ENCODE measurements around the gene GARIN5A.
A peak's percentile ranks its signal among the peaks of the same experiment; 100 is the strongest.

Gene GARIN5A

DNA sequence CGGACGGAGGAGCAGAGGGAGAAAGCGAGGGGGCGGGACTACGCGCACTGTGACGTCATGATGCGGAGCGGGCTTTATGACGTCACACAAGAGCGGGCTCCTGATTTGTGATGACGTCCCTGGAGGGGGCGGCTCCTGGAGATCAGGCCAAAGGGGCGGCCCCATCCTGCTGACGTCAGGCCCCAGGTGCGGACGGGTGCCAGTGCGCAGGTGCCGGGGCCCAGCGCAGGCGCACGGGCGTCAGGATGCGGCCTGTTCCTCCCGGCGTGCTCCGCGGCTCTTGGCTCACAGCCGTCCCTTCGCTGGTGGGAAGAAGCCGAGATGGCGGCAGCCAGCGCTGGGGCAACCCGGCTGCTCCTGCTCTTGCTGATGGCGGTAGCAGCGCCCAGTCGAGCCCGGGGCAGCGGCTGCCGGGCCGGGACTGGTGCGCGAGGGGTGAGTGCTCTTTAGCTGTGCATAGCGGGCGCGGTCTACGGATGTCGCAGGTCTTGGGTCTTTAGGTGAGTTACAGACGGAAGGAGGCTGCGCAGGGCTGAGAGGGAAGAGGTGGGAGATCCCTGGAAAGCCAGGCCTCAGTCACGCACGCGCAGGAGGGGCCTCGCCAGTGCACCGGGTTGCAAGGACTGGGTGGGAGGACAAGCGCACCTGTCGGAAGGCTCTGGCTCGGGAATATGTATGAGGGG lies at the start of gene GARIN5A, which contains the start of gene EMC10:
Gene GARIN5A (minus strand): TSS at position 625 of the 683 bp plus-strand sequence. CDS start 460 bp downstream, at position 165.
Gene EMC10 (plus strand): TSS at position 284 of the 683 bp plus-strand sequence. CDS start 38 bp downstream, at position 322.
- DNase-seq (ENCODE audit: low spot score) = peak; percentile 78

- DNase-seq (ENCODE audit: low spot score) = no peak
Measured at GRCh38 chr19:50522881-50523280, 46.2 kb upstream of the GARIN5A start.

GRCh38 chr19:50520822-50521465 lies 44.3 kb upstream of the GARIN5A start:
- DNase-seq (ENCODE audit: low spot score) = no peak

DNA sequence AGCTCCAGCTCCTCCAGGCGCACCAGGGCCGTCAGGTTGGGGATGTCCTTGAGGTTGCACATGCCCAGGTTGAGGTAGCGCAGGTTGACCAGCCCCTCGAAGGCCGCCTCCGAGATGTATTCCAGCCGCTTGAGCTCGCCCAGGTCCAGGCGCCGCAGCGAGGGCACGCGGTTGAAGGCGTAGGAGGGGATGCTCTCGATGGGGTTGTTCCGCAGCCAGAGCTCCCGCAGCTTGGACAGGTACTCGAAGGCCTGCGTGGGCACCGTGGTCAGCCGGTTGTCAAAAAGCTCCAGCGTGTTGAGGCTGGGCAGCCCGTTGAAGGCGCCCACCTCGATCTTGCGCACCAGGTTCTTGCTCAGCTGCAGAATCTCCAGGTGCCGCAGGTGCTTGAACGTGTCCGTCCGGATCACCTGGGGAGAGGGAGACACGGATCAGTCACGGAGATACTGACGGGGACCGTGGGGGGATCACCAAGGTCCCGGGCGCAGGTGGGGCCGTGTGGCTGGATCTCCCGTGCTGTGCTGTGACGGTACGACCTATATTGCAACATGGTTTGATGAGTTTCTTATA lies 42.4 kb upstream of the GARIN5A start:
- DNase-seq (ENCODE audit: low spot score) = no peak

DNA sequence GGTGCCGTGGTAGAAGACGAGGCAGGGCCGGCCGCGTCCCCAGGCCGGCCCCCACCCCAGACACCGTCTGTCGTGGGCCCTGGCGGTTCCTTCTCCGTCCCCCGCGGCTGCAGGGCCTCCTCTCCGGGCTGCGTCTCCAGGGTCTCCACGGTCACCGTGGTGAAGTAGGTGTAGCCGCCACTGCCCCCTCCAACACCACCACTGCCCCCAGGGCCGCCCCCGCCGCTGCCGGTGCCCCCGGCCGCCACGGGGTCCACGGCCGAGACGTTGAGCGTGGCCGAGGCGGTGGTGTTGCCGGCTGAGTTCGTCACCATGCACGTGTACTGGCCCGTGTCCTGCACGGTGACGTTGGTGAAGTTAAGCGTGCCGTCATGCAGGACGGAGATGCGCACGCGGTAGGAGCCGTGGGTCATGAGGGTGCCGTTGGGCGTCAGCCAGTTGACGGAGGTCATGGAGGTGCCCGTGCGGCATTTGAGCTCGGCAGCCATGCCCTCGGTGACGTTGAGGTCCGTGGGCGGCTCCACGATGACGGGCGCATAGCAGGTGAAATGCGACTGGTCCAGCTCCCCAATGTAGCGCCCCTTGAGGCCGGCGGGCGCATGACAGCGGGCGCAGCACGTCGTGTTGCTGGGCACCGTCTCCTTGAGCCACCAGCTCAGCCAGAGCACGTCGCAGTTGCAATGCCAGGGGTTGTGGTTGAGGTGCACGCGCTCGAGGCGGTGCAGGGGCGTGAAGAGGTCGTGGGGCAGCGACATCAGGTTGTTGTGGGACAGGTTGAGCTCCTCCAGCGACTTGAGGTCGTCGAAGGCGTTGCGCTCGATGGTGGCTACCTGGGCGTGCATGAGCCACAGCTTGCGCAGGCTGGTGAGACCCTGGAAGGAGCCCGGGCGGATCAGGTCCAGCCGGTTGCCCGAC lies 41.7 kb upstream of the GARIN5A start:
- no peak for DNase-seq (ENCODE audit: low spot score)

DNA sequence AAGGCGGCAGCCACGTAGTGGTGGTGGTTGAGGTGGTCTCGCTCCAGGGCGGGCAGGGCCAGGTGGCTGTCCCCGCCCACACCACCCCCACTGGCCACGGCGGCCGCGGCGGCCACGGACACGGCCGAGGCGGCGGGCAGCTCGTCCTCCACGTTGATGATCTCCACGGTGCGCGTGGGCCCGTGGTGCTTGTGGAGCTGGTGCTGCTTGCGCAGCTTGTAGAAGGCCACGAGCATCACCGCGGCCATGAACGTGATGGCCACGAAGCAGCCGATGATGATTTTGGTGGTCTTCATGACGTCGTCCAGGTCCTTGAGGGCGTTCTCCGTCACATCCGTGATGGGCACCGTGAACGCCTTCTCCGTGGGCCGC lies 41.0 kb upstream of the GARIN5A start:
- DNase-seq (ENCODE audit: low spot score) = no peak

DNA sequence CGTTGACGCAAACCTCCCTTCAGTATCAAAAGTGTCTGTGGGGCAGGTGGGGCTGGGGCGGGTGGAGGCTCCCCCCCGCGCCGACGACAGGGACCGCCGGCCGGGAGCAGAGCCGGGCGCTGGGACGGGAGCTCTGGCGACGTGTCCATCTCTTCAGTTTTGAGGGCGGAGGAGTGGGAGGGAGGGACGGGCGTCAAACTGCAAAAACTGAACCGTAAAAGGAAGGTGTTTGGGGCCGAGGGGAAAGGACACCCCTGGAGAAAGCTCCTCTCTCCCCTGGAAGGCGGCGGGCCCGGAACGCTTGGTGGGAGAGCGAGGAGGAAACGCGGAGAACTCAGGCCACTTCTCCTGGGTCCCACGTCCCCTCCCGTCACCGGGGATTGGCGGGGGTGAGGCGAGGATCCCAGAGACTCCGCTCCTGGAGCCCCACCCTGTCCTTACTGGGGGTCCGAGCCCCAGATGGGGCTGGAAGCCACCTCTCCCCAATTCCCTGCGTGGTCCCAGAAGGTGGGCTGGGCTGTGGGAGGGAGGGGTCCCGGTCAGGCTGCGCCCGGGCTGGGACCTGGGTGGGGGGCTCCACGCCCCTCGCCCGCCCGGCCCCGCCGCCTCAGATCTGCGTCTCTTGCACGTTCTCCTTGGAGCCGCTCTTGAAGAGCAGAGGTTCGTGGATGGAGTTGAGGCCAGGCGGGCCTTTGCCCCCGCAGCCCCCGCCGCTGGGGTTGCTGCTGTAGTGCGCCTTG lies 40.5 kb upstream of the GARIN5A start:
- DNase-seq (ENCODE audit: low spot score) = no peak

- DNase-seq (ENCODE audit: low spot score) = no peak
Measured at GRCh38 chr19:50516456-50516855, 39.8 kb upstream of the GARIN5A start.

- DNase-seq (ENCODE audit: low spot score) = no peak
Measured at GRCh38 chr19:50515168-50515561, 38.5 kb upstream of the GARIN5A start.

DNA sequence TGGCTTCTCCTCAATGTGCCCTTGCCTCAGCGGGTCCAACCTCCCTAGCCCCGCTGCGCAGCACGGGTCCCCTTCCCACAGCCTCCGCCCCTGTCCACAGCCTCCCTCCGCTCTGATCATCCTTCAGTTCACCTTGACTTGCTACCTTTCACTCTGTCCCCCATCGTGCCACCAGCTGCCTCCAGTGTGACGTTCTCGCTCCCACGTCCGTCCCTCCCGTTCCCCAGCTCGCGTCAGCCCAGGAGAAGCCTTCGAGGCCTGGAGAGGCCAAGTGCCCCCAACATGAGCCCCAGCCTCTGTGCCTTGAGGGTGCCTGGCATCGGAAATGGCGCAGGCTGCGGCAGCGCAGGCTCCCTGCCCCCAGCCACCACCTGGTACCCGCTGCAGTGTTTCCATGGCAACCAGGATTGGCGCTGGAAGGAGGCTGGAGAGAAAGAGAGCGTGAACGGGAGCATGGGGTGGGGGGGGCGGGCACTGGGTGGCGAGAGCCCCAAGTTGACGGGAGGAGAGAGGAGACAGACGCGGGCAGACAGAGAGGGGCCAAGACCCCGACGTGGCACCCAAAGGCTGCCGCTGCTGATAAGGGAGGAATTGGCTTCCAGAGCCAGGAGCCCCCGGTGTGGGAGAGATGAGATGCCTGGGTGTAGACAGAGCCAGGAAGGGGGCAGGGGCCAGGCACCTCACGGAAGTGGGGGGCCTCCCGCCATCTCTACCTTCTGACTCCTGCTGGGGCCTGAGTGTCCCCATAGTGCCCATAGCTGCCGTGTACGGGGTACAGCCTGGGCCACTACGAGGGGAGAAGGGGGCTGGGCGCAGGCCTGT lies 37.9 kb upstream of the GARIN5A start:
- peak; percentile 81 for DNase-seq (ENCODE audit: low spot score)

- no peak for DNase-seq (ENCODE audit: low spot score)
Measured at GRCh38 chr19:50513746-50514345, 37.2 kb upstream of the GARIN5A start, which contains the start of gene ASPDH. Gene ASPDH, minus strand, starts transcription at chr19:50513913. Its CDS starts 90 bp downstream, at chr19:50513823.

- DNase-seq (ENCODE audit: low spot score) = no peak
Measured at GRCh38 chr19:50512999-50513745, 36.5 kb upstream of the GARIN5A start.

DNA sequence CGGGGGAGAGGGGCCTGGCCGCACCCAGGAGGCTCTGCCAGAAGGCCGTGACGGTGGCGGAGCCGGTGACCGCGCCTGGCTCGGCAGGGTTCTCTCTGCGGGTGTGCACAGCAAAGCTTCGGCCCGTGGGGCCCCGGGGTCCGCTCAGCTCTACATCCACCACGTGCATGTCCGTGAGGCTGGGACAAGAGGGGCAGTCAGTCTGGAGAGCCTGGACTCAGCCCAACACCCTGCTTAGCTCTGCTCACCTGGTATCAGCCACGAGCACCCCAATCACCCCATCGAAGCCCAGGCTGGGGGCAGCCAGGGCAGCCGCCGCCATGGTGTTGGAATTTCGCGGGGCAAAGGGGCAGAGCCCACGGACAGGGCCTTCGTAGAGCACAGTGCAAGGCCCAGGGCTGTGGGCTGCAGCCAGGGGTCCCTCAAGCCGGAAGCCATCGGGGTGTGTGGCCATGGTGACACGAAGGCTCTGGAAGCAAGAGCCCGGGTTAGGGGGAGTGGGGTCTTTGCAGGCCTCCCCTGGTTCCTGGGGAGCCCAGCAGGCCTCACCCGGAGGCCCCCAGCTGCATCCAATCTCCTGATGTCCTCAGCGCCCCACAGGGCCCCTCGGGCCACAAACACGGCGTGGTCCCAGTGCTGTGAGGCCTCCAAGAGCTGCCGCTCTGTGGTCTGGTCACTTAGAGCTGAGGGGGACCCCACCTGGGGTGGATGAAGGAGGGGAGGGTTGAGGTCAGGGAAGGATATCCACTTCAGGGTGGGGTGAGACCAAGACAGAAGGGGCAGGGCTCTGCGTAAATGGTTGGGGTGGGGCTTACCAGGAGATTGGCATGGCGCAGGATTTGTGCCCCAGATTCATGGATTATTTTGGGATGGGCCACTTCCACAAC lies 35.7 kb upstream of the GARIN5A start:
- no peak for DNase-seq (ENCODE audit: low spot score)

GRCh38 chr19:50511069-50511822 lies 34.6 kb upstream of the GARIN5A start, which contains the start of gene JOSD2:
Gene JOSD2, minus strand, starts transcription at chr19:50511191. Its CDS starts 760 bp downstream, at chr19:50510431.
- DNase-seq (ENCODE audit: low spot score) = peak; percentile 97

GRCh38 chr19:50510700-50511068 lies 34.0 kb upstream of the GARIN5A start:
- peak; percentile 77 for DNase-seq (ENCODE audit: low spot score)

DNA sequence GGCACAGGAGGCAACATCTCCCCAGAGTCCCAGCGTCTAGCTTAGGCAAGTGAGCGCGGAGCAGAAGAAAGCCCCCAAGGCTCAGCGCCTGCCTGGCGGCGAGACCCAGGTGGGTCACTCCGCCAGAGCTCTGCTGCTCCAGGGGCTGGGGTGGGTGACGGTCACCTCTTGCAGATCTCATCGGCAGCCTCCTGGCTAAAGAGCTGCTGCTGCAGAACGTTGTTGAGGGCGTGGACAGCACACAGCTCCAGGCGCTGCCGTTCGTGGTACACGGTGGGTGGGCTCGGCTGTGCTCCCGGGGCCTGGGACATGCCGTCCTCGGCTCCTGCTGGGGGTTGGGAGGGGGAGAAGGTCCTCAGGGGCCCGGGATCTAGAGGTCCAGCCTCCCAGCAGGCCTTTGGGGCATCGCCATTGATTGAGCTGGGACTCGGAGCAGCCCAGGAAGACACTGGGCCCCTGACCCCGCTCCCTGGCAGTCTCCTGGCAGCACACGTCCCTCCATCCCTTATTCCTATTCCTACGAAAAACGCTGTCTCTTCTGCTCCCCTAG lies 33.5 kb upstream of the GARIN5A start:
- DNase-seq (ENCODE audit: low spot score) = no peak

GRCh38 chr19:50509366-50509765 lies 32.7 kb upstream of the GARIN5A start:
- DNase-seq (ENCODE audit: low spot score) = no peak

Data from pons (tissue), 1 donor.